HepG2 (cell line): ENCODE data around the gene SH2D7. TPM values are rescaled to one million over a fixed set of nuclear protein-coding genes. Genes with fewer than 3 reads are reported as not detected.

Source experiments
- AKAP8 ChIP-seq: sonication (generic); formaldehyde crosslinking; IDR thresholded peaks from 2 replicates; pipeline ENCODE4 v1.5.1; 2020; ENCODE audit warnings: mild to moderate bottlenecking, missing genetic modification reagents
- CHCHD3 ChIP-seq: sonication (generic); formaldehyde crosslinking; IDR thresholded peaks from 2 replicates; pipeline ENCODE4 v1.8.0; 2022; ENCODE audit warnings: mild to moderate bottlenecking, missing genetic modification reagents, moderate library complexity
- FIP1L1 ChIP-seq: fragments of 200-400 bp; formaldehyde crosslinking; IDR thresholded peaks from 2 replicates; pipeline ENCODE4 v1.6.1; 2018; ENCODE audit warnings: low read depth, mild to moderate bottlenecking, low read length, moderate library complexity, borderline replicate concordance; ENCODE audit not compliant: insufficient read depth
- JUN ChIP-seq: sonication (generic); formaldehyde crosslinking; IDR thresholded peaks from 2 replicates; pipeline ENCODE4 v1.4.0; 2020; ENCODE audit warnings: mild to moderate bottlenecking, missing genetic modification reagents
- KLF11 ChIP-seq: IDR thresholded peaks from 2 replicates; pipeline ENCODE4 v1.6.1; 2016; ENCODE audit warnings: missing compliant biosample characterization
- MED13 ChIP-seq: sonication (generic); formaldehyde crosslinking; IDR thresholded peaks from 2 replicates; pipeline ENCODE4 v1.5.0; 2020; ENCODE audit warnings: missing genetic modification reagents
- NFE2 ChIP-seq: sonication (generic); formaldehyde crosslinking; IDR thresholded peaks from 2 replicates; pipeline ENCODE4 v1.4.0; 2020; ENCODE audit warnings: missing genetic modification reagents
- NPAS2 ChIP-seq: sonication (generic); formaldehyde crosslinking; IDR thresholded peaks from 2 replicates; pipeline ENCODE4 v1.8.0; 2022; ENCODE audit warnings: mild to moderate bottlenecking, missing genetic modification reagents, borderline replicate concordance
- PRMT3 ChIP-seq: sonication (generic); formaldehyde crosslinking; IDR thresholded peaks from 2 replicates; pipeline ENCODE4 v1.8.1; 2022; ENCODE audit warnings: low read depth, mild to moderate bottlenecking, moderate library complexity, missing genetic modification reagents, borderline replicate concordance
- RCOR2 ChIP-seq: IDR thresholded peaks from 2 replicates; pipeline ENCODE4 v1.6.1; 2016; ENCODE audit warnings: missing biosample characterization, missing genetic modification reagents
- TBX2 ChIP-seq: sonication (generic); formaldehyde crosslinking; IDR thresholded peaks from 2 replicates; pipeline ENCODE4 v1.5.0; 2020; ENCODE audit warnings: missing genetic modification reagents, mild to moderate bottlenecking, borderline replicate concordance
- ZFYVE20 ChIP-seq: sonication (generic); formaldehyde crosslinking; IDR thresholded peaks from 2 replicates; pipeline ENCODE4 v1.8.0; 2023; ENCODE audit warnings: low read depth, mild to moderate bottlenecking, moderate library complexity, missing genetic modification reagents, borderline replicate concordance
- ZNF292 ChIP-seq: sonication (generic); formaldehyde crosslinking; IDR thresholded peaks from 2 replicates; pipeline ENCODE4 v1.8.1; 2022; ENCODE audit warnings: mild to moderate bottlenecking, low read depth, missing genetic modification reagents, borderline replicate concordance
- ZNF430 ChIP-seq: sonication (generic); formaldehyde crosslinking; IDR thresholded peaks from 2 replicates; pipeline ENCODE4 v1.9.0; 2021; ENCODE audit warnings: mild to moderate bottlenecking, missing genetic modification reagents
- ZNF563 ChIP-seq: sonication (generic); formaldehyde crosslinking; IDR thresholded peaks from 2 replicates; pipeline ENCODE4 v1.8.0; 2022; ENCODE audit warnings: mild to moderate bottlenecking, moderate library complexity, missing genetic modification reagents
- ZSCAN9 ChIP-seq: IDR thresholded peaks from 2 replicates; pipeline ENCODE4 v1.6.1; 2016; ENCODE audit warnings: borderline replicate concordance
- polyA plus RNA-seq, 8 experiments: library from polyadenylated mRNA; depleted of rRNA in 3 of 8; stranded (reverse) in 7 of 8; unstranded in 1 of 8; fragments of >200 nt; fragmentation: Illumina TruSeq in 4 of 8; extraction: Trizol in 4 of 8; gene quantifications; 2 replicates each; pipeline versions ENCODE4 v1.2.1 to v1.2.3, GENCODE V29; 2011 to 2016; ENCODE audit warnings: low read depth in 4 of 8, missing spikeins in 1 of 8, mixed read lengths in 1 of 8; ENCODE audit not compliant: insufficient read depth in 1 of 8
- total RNA-seq, 5 experiments: library from RNA; depleted of rRNA; stranded (reverse); fragments of >200 nt; fragmentation: Illumina TruSeq; extraction: Trizol; gene quantifications; 2 replicates each; pipeline ENCODE4 v1.2.3, GENCODE V29; 2016; ENCODE audit warnings: low read depth in 1 of 5
- TF ChIP-seq, protein P1 (sequence below): conservative IDR thresholded peaks from 2 replicates; pipeline ENCODE4 v1.6.1; 2018; ENCODE audit warnings: missing genetic modification reagents
- TF ChIP-seq, protein P2 (sequence below): sonication (generic); formaldehyde crosslinking; IDR thresholded peaks from 2 replicates; pipeline ENCODE4 v1.4.0; 2020; ENCODE audit warnings: missing genetic modification reagents
- TF ChIP-seq, protein P3 (sequence below): sonication (generic); formaldehyde crosslinking; IDR thresholded peaks from 2 replicates; pipeline ENCODE4 v1.9.0; 2021; ENCODE audit warnings: missing genetic modification reagents, mild to moderate bottlenecking, borderline replicate concordance
- TF ChIP-seq, protein P4 (sequence below): IDR thresholded peaks from 2 replicates; pipeline ENCODE4 v1.6.1; 2012; ENCODE audit warnings: low read length, improper control_type of control experiment
- TF ChIP-seq, protein P5 (sequence below): sonication (generic); formaldehyde crosslinking; IDR thresholded peaks from 2 replicates; pipeline ENCODE4 v1.8.0; 2022; ENCODE audit warnings: low read depth, missing genetic modification reagents

The SH2D7 gene
- total and polyA plus RNA-seq, 2 of the 13 experiments (the other 11 are each of a cell fraction or from before 2014, with no cell fraction given), result not detected

DNA sequence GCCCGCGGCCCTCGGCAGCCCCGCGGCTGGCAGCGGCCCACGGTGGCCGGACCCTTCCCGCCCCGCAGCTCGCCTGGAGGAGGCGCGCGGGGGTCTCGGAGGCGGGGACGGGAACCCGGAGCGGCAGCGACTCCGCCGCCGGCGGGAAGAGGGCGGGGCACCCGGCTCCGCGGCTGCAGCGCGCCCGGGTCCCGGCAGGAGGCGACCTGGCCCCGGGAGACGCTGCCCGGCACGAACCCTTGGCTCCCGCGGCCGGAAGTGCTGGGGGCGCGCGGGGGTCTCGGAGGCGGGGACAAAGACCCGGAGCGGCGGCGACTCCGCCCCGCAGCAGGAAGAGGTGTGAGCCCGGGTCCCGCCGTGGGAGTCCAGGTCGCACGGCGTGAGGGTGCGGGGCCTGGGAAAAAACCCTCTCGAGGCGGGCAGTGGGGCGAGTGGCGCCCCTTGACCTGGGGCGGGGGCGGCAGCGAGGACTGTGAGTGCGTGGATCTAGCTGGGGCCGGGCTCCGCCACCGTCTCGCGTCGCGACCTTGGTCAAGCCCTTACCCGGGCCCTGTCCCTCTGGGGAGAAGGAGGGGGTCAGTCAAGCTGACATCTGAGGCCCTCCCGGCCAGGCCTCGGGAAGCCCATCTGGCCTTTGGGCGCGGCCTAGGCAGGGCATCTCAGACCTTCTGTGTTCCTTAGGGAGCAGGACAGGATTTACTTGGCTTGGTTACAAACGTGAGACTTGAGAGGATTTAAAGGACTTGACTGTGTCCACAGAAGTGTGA lies 39.1 kb downstream of the SH2D7 start, which contains the start of gene CIB2 (continued):
- TF ChIP-seq ZNF563 (CRISPR knock-in tag), result peak; percentile 84
- TF ChIP-seq PRMT3 (CRISPR knock-in tag), result no peak
- TF ChIP-seq MED13, result peak; percentile 33; the same call in 1 of the 2 replicates
- TF ChIP-seq TBX2, result peak; percentile 47; the same call in 1 of the 2 replicates
- TF ChIP-seq, protein P1, sequence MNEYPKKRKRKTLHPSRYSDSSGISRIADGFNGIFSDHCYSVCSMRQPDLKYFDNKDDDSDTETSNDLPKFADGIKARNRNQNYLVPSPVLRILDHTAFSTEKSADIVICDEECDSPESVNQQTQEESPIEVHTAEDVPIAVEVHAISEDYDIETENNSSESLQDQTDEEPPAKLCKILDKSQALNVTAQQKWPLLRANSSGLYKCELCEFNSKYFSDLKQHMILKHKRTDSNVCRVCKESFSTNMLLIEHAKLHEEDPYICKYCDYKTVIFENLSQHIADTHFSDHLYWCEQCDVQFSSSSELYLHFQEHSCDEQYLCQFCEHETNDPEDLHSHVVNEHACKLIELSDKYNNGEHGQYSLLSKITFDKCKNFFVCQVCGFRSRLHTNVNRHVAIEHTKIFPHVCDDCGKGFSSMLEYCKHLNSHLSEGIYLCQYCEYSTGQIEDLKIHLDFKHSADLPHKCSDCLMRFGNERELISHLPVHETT (CRISPR knock-in tag), result peak; percentile 69; the same call in 1 of the 2 replicates
- TF ChIP-seq, protein P2, sequence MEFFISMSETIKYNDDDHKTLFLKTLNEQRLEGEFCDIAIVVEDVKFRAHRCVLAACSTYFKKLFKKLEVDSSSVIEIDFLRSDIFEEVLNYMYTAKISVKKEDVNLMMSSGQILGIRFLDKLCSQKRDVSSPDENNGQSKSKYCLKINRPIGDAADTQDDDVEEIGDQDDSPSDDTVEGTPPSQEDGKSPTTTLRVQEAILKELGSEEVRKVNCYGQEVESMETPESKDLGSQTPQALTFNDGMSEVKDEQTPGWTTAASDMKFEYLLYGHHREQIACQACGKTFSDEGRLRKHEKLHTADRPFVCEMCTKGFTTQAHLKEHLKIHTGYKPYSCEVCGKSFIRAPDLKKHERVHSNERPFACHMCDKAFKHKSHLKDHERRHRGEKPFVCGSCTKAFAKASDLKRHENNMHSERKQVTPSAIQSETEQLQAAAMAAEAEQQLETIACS (CRISPR knock-in tag), result peak; percentile 57; the same call in 1 of the 2 replicates
- TF ChIP-seq AKAP8 (CRISPR knock-in tag), result no peak
- no peak for TF ChIP-seq ZNF292
- TF ChIP-seq ZFYVE20 (CRISPR knock-in tag), result 0 out of 2 replicates have a peak, but pooled peaks have one; percentile 52
- TF ChIP-seq ZNF430 (CRISPR knock-in tag), result peak; percentile 38; the same call in 1 of the 2 replicates
- TF ChIP-seq, protein P3, sequence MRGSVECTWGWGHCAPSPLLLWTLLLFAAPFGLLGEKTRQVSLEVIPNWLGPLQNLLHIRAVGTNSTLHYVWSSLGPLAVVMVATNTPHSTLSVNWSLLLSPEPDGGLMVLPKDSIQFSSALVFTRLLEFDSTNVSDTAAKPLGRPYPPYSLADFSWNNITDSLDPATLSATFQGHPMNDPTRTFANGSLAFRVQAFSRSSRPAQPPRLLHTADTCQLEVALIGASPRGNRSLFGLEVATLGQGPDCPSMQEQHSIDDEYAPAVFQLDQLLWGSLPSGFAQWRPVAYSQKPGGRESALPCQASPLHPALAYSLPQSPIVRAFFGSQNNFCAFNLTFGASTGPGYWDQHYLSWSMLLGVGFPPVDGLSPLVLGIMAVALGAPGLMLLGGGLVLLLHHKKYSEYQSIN, result no peak
- no peak for TF ChIP-seq FIP1L1
- TF ChIP-seq, protein P4, sequence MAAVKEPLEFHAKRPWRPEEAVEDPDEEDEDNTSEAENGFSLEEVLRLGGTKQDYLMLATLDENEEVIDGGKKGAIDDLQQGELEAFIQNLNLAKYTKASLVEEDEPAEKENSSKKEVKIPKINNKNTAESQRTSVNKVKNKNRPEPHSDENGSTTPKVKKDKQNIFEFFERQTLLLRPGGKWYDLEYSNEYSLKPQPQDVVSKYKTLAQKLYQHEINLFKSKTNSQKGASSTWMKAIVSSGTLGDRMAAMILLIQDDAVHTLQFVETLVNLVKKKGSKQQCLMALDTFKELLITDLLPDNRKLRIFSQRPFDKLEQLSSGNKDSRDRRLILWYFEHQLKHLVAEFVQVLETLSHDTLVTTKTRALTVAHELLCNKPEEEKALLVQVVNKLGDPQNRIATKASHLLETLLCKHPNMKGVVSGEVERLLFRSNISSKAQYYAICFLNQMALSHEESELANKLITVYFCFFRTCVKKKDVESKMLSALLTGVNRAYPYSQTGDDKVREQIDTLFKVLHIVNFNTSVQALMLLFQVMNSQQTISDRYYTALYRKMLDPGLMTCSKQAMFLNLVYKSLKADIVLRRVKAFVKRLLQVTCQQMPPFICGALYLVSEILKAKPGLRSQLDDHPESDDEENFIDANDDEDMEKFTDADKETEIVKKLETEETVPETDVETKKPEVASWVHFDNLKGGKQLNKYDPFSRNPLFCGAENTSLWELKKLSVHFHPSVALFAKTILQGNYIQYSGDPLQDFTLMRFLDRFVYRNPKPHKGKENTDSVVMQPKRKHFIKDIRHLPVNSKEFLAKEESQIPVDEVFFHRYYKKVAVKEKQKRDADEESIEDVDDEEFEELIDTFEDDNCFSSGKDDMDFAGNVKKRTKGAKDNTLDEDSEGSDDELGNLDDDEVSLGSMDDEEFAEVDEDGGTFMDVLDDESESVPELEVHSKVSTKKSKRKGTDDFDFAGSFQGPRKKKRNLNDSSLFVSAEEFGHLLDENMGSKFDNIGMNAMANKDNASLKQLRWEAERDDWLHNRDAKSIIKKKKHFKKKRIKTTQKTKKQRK, result no peak
- no peak for TF ChIP-seq JUN
- TF ChIP-seq RCOR2, result no peak
- TF ChIP-seq, protein P5, sequence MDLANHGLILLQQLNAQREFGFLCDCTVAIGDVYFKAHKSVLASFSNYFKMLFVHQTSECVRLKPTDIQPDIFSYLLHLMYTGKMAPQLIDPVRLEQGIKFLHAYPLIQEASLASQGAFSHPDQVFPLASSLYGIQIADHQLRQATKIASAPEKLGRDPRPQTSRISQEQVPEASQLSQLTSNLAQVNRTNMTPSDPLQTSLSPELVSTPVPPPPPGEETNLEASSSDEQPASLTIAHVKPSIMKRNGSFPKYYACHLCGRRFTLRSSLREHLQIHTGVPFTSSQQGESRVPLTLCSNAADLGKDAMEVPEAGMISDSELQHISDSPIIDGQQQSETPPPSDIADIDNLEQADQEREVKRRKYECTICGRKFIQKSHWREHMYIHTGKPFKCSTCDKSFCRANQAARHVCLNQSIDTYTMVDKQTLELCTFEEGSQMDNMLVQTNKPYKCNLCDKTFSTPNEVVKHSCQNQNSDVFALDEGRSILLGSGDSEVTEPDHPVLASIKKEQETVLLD (CRISPR knock-in tag), result no peak
- no peak for TF ChIP-seq ZSCAN9 (CRISPR knock-in tag)
- TF ChIP-seq NFE2 (CRISPR knock-in tag), result no peak
- no peak for TF ChIP-seq CHCHD3
- TF ChIP-seq KLF11 (CRISPR knock-in tag), result no peak
- TF ChIP-seq NPAS2 (CRISPR knock-in tag), result no peak
